PC-3 (cell line): ENCODE results near the gene PLPPR5. TPM values are rescaled to one million over a fixed set of nuclear protein-coding genes. Genes with fewer than 3 reads are reported as not detected.

Source experiments
- ATAC-seq: fragments of 200-7000 bp; cut with Tn5 transposase; 2 replicates; pipeline ENCODE4 v1.9.1; 2020; ENCODE audit warnings: mild to moderate bottlenecking, moderate library complexity
- BruUV-seq: library from RNA; stranded (reverse); fragments of 400-500 nt; replicated peaks from 2 replicates; lab custom pipeline; 2021; lab: Mats Ljungman, UMichigan
- CTCF ChIA-PET: fragments of 300-600 bp; sonication (Branson Sonifier 250); formaldehyde crosslinking; loops from one replicate; lab custom pipeline; 2022; ENCODE audit warnings: antibody characterized with exemption; lab: Charles Lee
- POLR2A ChIA-PET: fragments of 300-600 bp; sonication (Branson Sonifier 250); formaldehyde crosslinking; loops from one replicate; lab custom pipeline; 2022; ENCODE audit warnings: antibody characterized with exemption; ENCODE audit not compliant: unreplicated experiment; lab: Charles Lee
- DNase-seq: peaks from one replicate; pipeline ENCODE4 v3.0.0-alpha.2; 2015
- H2AFZ ChIP-seq: fragments of 300-600 bp; sonication (generic); 2 replicates; pipeline ENCODE4 v1.6.0; 2016; ENCODE audit warnings: antibody characterized with exemption, low read length
- H3F3A ChIP-seq: fragments of 300-600 bp; sonication (generic); one replicate; pipeline ENCODE4 v1.6.0; 2017; ENCODE audit warnings: antibody characterized with exemption, low read length, control low read depth, mild to moderate bottlenecking; ENCODE audit not compliant: unreplicated experiment
- H3K27ac ChIP-seq: fragments of 300-600 bp; sonication (generic); 2 replicates; pipeline ENCODE4 v1.5.1; 2016; ENCODE audit warnings: mild to moderate bottlenecking, low read length
- H3K27me3 ChIP-seq: fragments of 300-600 bp; sonication (generic); 2 replicates; pipeline ENCODE4 v1.6.1; 2016; ENCODE audit warnings: low read length, mixed read lengths
- H3K36me3 ChIP-seq: fragments of 300-600 bp; sonication (generic); 2 replicates; pipeline ENCODE4 v1.6.1; 2016; ENCODE audit warnings: low read depth, mixed run types, low read length, mixed read lengths
- H3K4me1 ChIP-seq: fragments of 300-600 bp; sonication (generic); 2 replicates; pipeline ENCODE4 v1.5.1; 2016; ENCODE audit warnings: low read length; ENCODE audit not compliant: insufficient read depth
- H3K4me2 ChIP-seq: fragments of 300-600 bp; sonication (generic); 2 replicates; pipeline ENCODE4 v1.6.0; 2016; ENCODE audit warnings: low read length
- H3K4me3 ChIP-seq: fragments of 300-600 bp; sonication (generic); 2 replicates; pipeline ENCODE4 v1.5.1; 2016; ENCODE audit warnings: mild to moderate bottlenecking, low read length, mixed read lengths
- H3K79me2 ChIP-seq: fragments of 300-600 bp; sonication (generic); 2 replicates; pipeline ENCODE4 v1.6.1; 2017; ENCODE audit warnings: low read length, mixed read lengths
- H3K9ac ChIP-seq: fragments of 300-600 bp; sonication (generic); 2 replicates; pipeline ENCODE4 v1.6.0; 2016; ENCODE audit warnings: mild to moderate bottlenecking, low read length
- H3K9me2 ChIP-seq: fragments of 300-600 bp; sonication (generic); replicated peaks from 2 replicates; pipeline ENCODE4 v1.6.1; 2016; ENCODE audit warnings: mixed run types, low read length, mixed read lengths
- H3K9me3 ChIP-seq: fragments of 300-600 bp; sonication (generic); 2 replicates; pipeline ENCODE4 v1.6.1; 2016; ENCODE audit warnings: low read length, mixed read lengths
- H4K20me1 ChIP-seq: fragments of 300-600 bp; sonication (generic); 2 replicates; pipeline ENCODE4 v1.6.1; 2016; ENCODE audit warnings: low read length, mixed read lengths
- CTCF ChIP-seq: fragments of 300-600 bp; sonication (generic); conservative IDR thresholded peaks from 2 replicates; pipeline ENCODE4 v1.5.1; 2017; ENCODE audit warnings: antibody characterized with exemption, low read depth, mild to moderate bottlenecking, low read length
- EZH2 ChIP-seq: fragments of 300-600 bp; sonication (generic); IDR thresholded peaks from one replicate; pipeline ENCODE4 v1.6.1; 2017; ENCODE audit warnings: antibody characterized with exemption, mild to moderate bottlenecking, low read length; ENCODE audit not compliant: unreplicated experiment
- EZH2phosphoT487 ChIP-seq: fragments of 300-600 bp; sonication (generic); IDR thresholded peaks from 2 replicates; pipeline ENCODE4 v1.6.1; 2018; ENCODE audit warnings: mild to moderate bottlenecking, antibody characterized with exemption, low read length, borderline replicate concordance
- intact Hi-C: fragments of 100-400 bp; cut with micrococcal nuclease; formaldehyde crosslinking; loops from 2 replicates; pipeline ENCODE4 v1.9.0; 2023
- total RNA-seq: library from RNA; depleted of rRNA; stranded (reverse); fragments of >200 nt; gene quantifications from 2 replicates; pipeline ENCODE4 v1.2.3, GENCODE V29; 2014

The PLPPR5 gene
- total RNA-seq, 1 experiment from 2014 or later: 2.1 TPM

- ChIA-PET CTCF (no interaction called here), POLR2A (no interaction called here)
- H3K36me3 ChIP-seq: no peaks in the 10 kb centered on the region
- intact Hi-C loops: loop anchor here (5.0 kb wide), 1 partner anchor 38 kb away; no protein-coding TSS in a partner anchor
- TF ChIP-seq EZH2phosphoT487 (no peak), CTCF (no peak), EZH2 (no peak)
- peaks cover 15% of the 10 kb centered on the region for H3F3A ChIP-seq
- no peak overlapping the region for H3K4me3 ChIP-seq
- no peak overlapping the region for H3K9ac ChIP-seq
- peak overlapping the region; percentile 26 for H3K4me2 ChIP-seq
- H3K27ac ChIP-seq: peak overlapping the region; percentile 60
- H3K79me2 ChIP-seq: no peaks in the 10 kb centered on the region
- ATAC-seq (no peak), DNase-seq (peak; percentile 34)
- no peaks in the 10 kb centered on the region for H4K20me1 ChIP-seq
- H3K4me1 ChIP-seq: peaks cover 48% of the 10 kb centered on the region
- H3K27me3 ChIP-seq: no peaks in the 10 kb centered on the region
- no peaks in the 10 kb centered on the region for H3K9me3 ChIP-seq
- H3K9me2 ChIP-seq: no peaks in the 10 kb centered on the region
- no peak overlapping the region for H2AFZ ChIP-seq
- no TSS peak for BruUV-seq
Observed at GRCh38 chr1:98924977-98925376, 79.7 kb downstream of the PLPPR5 start.

GRCh38 chr1:98923667-98924066 is 81.0 kb downstream of the PLPPR5 start:
- ChIA-PET POLR2A (no interaction called here), CTCF (no interaction called here)
- no peak for ATAC-seq
- Histone ChIP-seq H3K9ac (no peak overlapping the region), H2AFZ (no peak overlapping the region), H3K9me2 (no peaks in the 10 kb centered on the region), H3K4me2 (no peak overlapping the region), H3K27me3 (no peaks in the 10 kb centered on the region), H3K4me1 (peaks cover 61% of the 10 kb centered on the region), H3K36me3 (no peaks in the 10 kb centered on the region), H3F3A (peaks cover 18% of the 10 kb centered on the region), H3K4me3 (no peak overlapping the region), H3K27ac (0 out of 2 replicates have a peak overlapping the region, but pooled peaks have one; percentile 60), H3K9me3 (no peaks in the 10 kb centered on the region), H4K20me1 (no peaks in the 10 kb centered on the region), H3K79me2 (no peaks in the 10 kb centered on the region)
- TF ChIP-seq CTCF (no peak), EZH2phosphoT487 (no peak), EZH2 (no peak)
- no TSS peak for BruUV-seq
- intact Hi-C loops: loop anchor here (5.0 kb wide), 1 partner anchor 36 kb away; no protein-coding TSS in a partner anchor
- no peak for DNase-seq

- Histone ChIP-seq H2AFZ (no peak overlapping the region), H3K4me2 (peak overlapping the region; percentile 78), H3K4me3 (peak overlapping the region; percentile 59), H3K36me3 (no peaks in the 10 kb centered on the region), H3K79me2 (peaks cover 14% of the 10 kb centered on the region), H3K27me3 (no peaks in the 10 kb centered on the region), H3F3A (peaks cover 18% of the 10 kb centered on the region), H3K9me3 (no peaks in the 10 kb centered on the region), H3K9me2 (no peaks in the 10 kb centered on the region), H3K4me1 (peaks cover 77% of the 10 kb centered on the region), H3K27ac (peak overlapping the region; percentile 99), H4K20me1 (no peaks in the 10 kb centered on the region), H3K9ac (peak overlapping the region; percentile 83)
- intact Hi-C loops: loop anchor here (1.0 to 5.0 kb wide), 3 partner anchors 35 to 255 kb away; no protein-coding TSS in a partner anchor
- BruUV-seq: no TSS peak
- no peak for TF ChIP-seq EZH2phosphoT487
- TF ChIP-seq EZH2: no peak
- TF ChIP-seq CTCF: no peak
- ATAC-seq (peak; percentile 64), DNase-seq (peak; percentile 96)
- POLR2A ChIA-PET: no interaction called here
- CTCF ChIA-PET: no interaction called here
Observed at GRCh38 chr1:98921817-98922216, 82.8 kb downstream of the PLPPR5 start.
